22Rv1 (cell line): ENCODE measurements around the gene NDUFAF4.
A peak's percentile ranks its signal among the peaks of the same experiment; 100 is the strongest.

Experiments used
- CTCF ChIP-seq: fragments of 450-650 bp; IDR thresholded peaks from 2 replicates; pipeline ENCODE4 v1.5.1; 2017; ENCODE audit warnings: mild to moderate bottlenecking
- ZFX ChIP-seq: fragments of 450-650 bp; IDR thresholded peaks from 2 replicates; pipeline ENCODE4 v1.6.1; 2017; ENCODE audit warnings: antibody characterized with exemption, borderline replicate concordance

GRCh38 chr6:96899451-96899998 is 1.8 kb upstream of the NDUFAF4 start:
- TF ChIP-seq CTCF (peak; percentile 20), ZFX (no peak)
